Erythroblast (primary cell): ENCODE measurements around the gene OR5AN1.

Experiments used
- GATA1 ChIP-seq: IDR thresholded peaks from 2 replicates; pipeline ENCODE4 v1.6.1; 2011; ENCODE audit warnings: low read depth, mild to moderate bottlenecking, control low read depth, low read length, moderate library complexity
- POLR2A ChIP-seq: IDR thresholded peaks from 2 replicates; pipeline ENCODE4 v1.6.1; 2011; ENCODE audit warnings: mild to moderate bottlenecking, low read length

- TF ChIP-seq POLR2A (no peak), GATA1 (no peak)
Measured at GRCh38 chr11:59365232-59366018, 6.7 kb downstream of the OR5AN1 start.
